GM12878 (cell line): ENCODE data around the gene ALCAM.

Experiments
- CEBPB ChIP-seq, 2 experiments: fragments of 150-350 bp in 1 of 2; IDR thresholded peaks; 2 replicates each; pipeline ENCODE4 v1.6.1; 2012 to 2014; ENCODE audit warnings: low read depth in 2 of 2, low read length in 2 of 2, borderline replicate concordance in 1 of 2, inconsistent platforms in 1 of 2
- CTCF ChIP-seq, 3 experiments: IDR thresholded peaks in 2 of 3; conservative IDR thresholded peaks in 1 of 3; 2 replicates each; pipeline ENCODE4 v1.5.1; 2011; ENCODE audit warnings: low read depth in 3 of 3, low read length in 3 of 3, mild to moderate bottlenecking in 3 of 3, control low read depth in 2 of 3, moderate library complexity in 2 of 3, inconsistent platforms in 1 of 3, mixed read lengths in 1 of 3; ENCODE audit not compliant: control insufficient read depth in 2 of 3, insufficient read depth in 1 of 3; ENCODE audit errors: extremely low read depth in 1 of 3
- EP300 ChIP-seq, 2 experiments: fragments of 150-350 bp in 1 of 2; IDR thresholded peaks; 2 replicates each; pipeline ENCODE4 v1.6.1; 2011 to 2012; ENCODE audit warnings: low read depth in 2 of 2, low read length in 2 of 2, borderline replicate concordance in 1 of 2, improper control_type of control experiment in 1 of 2, inconsistent platforms in 1 of 2; ENCODE audit not compliant: control insufficient read depth in 1 of 2
- MYC ChIP-seq: IDR thresholded peaks from 2 replicates; pipeline ENCODE4 v1.6.1; 2011; ENCODE audit warnings: mild to moderate bottlenecking, low read length, moderate library complexity, inconsistent platforms; ENCODE audit not compliant: insufficient read depth, insufficient replicate concordance, insufficient read length, severe bottlenecking
- SREBF1 ChIP-seq: IDR thresholded peaks from 2 replicates; pipeline ENCODE4 v1.6.1; 2012; ENCODE audit warnings: mild to moderate bottlenecking, low read length
- USF1 ChIP-seq: IDR thresholded peaks from 2 replicates; pipeline ENCODE4 v1.6.1; 2011; ENCODE audit warnings: borderline replicate concordance, low read depth, mild to moderate bottlenecking, moderate library complexity, mixed read lengths, low read length; ENCODE audit not compliant: insufficient read depth; ENCODE audit errors: extremely low read length
- USF2 ChIP-seq: IDR thresholded peaks from 2 replicates; pipeline ENCODE4 v1.6.1; 2011; ENCODE audit warnings: low read depth, low read length, improper control_type of control experiment, borderline replicate concordance
- ZBTB40 ChIP-seq: fragments of 450-650 bp; IDR thresholded peaks from 2 replicates; pipeline ENCODE4 v1.6.1; 2016; ENCODE audit warnings: mild to moderate bottlenecking, moderate library complexity, borderline replicate concordance
- ZNF687 ChIP-seq: fragments of 450-650 bp; IDR thresholded peaks from 2 replicates; pipeline ENCODE4 v1.6.1; 2017; ENCODE audit warnings: mild to moderate bottlenecking, moderate library complexity

GRCh38 chr3:105606016-105606415, 239.3 kb downstream of the ALCAM start:
- TF ChIP-seq CTCF (IDR thresholded peaks at IDR 0.05 in 2 of 3, conservative IDR thresholded peaks at IDR 0.05 in 1 of 3; ENCODE audit: control insufficient read depth in 2 of 3, extremely low read depth in 1 of 3, insufficient read depth in 1 of 3, low read depth in 3 of 3, low read length in 3 of 3): no peak
- TF ChIP-seq ZBTB40: no peak
- no peak for TF ChIP-seq USF2
- TF ChIP-seq SREBF1: no peak
- TF ChIP-seq ZNF687: no peak
- TF ChIP-seq CEBPB (IDR thresholded peaks at IDR 0.05; ENCODE audit: borderline replicate concordance in 1 of 2, low read depth in 2 of 2, low read length in 2 of 2): no peak
- TF ChIP-seq USF1: no peak
- TF ChIP-seq MYC: no peak
- TF ChIP-seq EP300 (IDR thresholded peaks at IDR 0.05; ENCODE audit: borderline replicate concordance in 1 of 2, control insufficient read depth in 1 of 2, low read depth in 2 of 2, low read length in 2 of 2): no peak
